Activated CD8-positive, alpha-beta T cell treated with anti-CD3 and anti-CD28 coated beads for 36 hours (primary cell): ENCODE data around the gene RNU1-2. TPM values are rescaled to one million over a fixed set of nuclear protein-coding genes. Genes with fewer than 3 reads are reported as not detected.
"Not testable (repeated sequence)": the region's sequence is repeated elsewhere in the genome, so short reads cannot be mapped to it uniquely, and the experiment has no call there.

Experiments
- ATAC-seq: fragments of 200-7000 bp; cut with Tn5 transposase; one replicate; pipeline ENCODE4 v1.10.0; 2021; ENCODE audit warnings: mild to moderate bottlenecking, moderate library complexity
- CTCF ChIA-PET: fragments of 350-600 bp; sonication (Branson Sonifier 250); formaldehyde crosslinking; loops from one replicate; lab custom pipeline; 2021; ENCODE audit warnings: antibody characterized with exemption; lab: Charles Lee
- POLR2A ChIA-PET: fragments of 350-600 bp; sonication (Branson Sonifier 250); formaldehyde crosslinking; loops from one replicate; lab custom pipeline; 2021; ENCODE audit warnings: antibody characterized with exemption; lab: Charles Lee
- DNase-seq: peaks from one replicate; pipeline ENCODE4 v3.0.0-alpha.2; 2020
- H3K27ac Mint-ChIP-seq: one replicate; pipeline ENCODE4 v1.8.0; 2021; ENCODE audit warnings: mild to moderate bottlenecking, mixed read lengths
- H3K27me3 Mint-ChIP-seq: one replicate; pipeline ENCODE4 v1.8.0; 2021; ENCODE audit warnings: mixed read lengths
- H3K36me3 Mint-ChIP-seq: one replicate; pipeline ENCODE4 v1.8.0; 2021; ENCODE audit warnings: low read depth, mixed read lengths
- H3K4me1 Mint-ChIP-seq: one replicate; pipeline ENCODE4 v1.8.0; 2021; ENCODE audit warnings: low read depth, mixed read lengths
- H3K4me3 Mint-ChIP-seq: one replicate; pipeline ENCODE4 v1.8.0; 2021; ENCODE audit warnings: mild to moderate bottlenecking, moderate library complexity, mixed read lengths
- H3K9me3 Mint-ChIP-seq: one replicate; pipeline ENCODE4 v1.8.0; 2021; ENCODE audit warnings: mixed read lengths
- intact Hi-C: fragments of 100-400 bp; cut with micrococcal nuclease; formaldehyde crosslinking; loops from one replicate; pipeline ENCODE4 v1.10.0; 2022
- total RNA-seq, 2 experiments: library from RNA; stranded (reverse); gene quantifications; one replicate each; pipeline ENCODE4 v1.2.3, GENCODE V29; 2021
- TF ChIP-seq, protein P1 (sequence below): fragments of 200-600 bp; IDR thresholded peaks from one replicate; pipeline ENCODE4 v1.8.0; 2022; ENCODE audit warnings: antibody characterized with exemption, mild to moderate bottlenecking

The RNU1-2 gene
- total RNA-seq, 2 experiments from 2014 or later = 820 to 1,043 TPM

DNA sequence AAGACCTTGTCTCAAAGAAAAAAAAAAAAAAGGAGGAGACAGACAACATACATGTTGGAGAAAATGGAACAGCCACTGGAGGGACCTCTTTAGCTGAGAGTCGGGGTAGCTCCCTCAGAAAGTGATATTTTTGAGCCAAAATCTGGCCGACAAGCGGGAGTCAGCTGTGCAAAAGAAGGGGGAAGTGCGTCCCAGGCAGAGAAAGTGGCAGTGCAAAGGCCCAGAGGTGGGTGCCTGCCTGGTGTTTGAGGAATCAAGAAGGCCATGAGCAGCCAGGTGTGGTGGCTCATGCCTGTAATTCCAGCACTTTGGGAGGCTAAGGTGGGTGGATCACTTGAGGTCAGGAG is 19.8 kb downstream of the RNU1-2 start:
- Mint-ChIP-seq H3K27me3 (no peaks in the 10 kb centered on the region), H3K4me3 (peak overlapping the region; percentile 87), H3K36me3 (no peaks in the 10 kb centered on the region), H3K9me3 (no peaks in the 10 kb centered on the region), H3K27ac (peak overlapping the region; percentile 73), H3K4me1 (peaks cover 22% of the 10 kb centered on the region)
- CTCF ChIA-PET = no interaction called here
- no peak for ATAC-seq
- TF ChIP-seq, protein P1, sequence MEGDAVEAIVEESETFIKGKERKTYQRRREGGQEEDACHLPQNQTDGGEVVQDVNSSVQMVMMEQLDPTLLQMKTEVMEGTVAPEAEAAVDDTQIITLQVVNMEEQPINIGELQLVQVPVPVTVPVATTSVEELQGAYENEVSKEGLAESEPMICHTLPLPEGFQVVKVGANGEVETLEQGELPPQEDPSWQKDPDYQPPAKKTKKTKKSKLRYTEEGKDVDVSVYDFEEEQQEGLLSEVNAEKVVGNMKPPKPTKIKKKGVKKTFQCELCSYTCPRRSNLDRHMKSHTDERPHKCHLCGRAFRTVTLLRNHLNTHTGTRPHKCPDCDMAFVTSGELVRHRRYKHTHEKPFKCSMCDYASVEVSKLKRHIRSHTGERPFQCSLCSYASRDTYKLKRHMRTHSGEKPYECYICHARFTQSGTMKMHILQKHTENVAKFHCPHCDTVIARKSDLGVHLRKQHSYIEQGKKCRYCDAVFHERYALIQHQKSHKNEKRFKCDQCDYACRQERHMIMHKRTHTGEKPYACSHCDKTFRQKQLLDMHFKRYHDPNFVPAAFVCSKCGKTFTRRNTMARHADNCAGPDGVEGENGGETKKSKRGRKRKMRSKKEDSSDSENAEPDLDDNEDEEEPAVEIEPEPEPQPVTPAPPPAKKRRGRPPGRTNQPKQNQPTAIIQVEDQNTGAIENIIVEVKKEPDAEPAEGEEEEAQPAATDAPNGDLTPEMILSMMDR = no peak
- POLR2A ChIA-PET = interaction anchor here (0.7 to 2.5 kb wide), 3 partner anchors 11 to 402 kb away, joined by 3 to 12 read pairs (median 3); partner anchors contain the start of gene RNU1-1
- no peak for DNase-seq
- intact Hi-C loops = no loop called here

DNA sequence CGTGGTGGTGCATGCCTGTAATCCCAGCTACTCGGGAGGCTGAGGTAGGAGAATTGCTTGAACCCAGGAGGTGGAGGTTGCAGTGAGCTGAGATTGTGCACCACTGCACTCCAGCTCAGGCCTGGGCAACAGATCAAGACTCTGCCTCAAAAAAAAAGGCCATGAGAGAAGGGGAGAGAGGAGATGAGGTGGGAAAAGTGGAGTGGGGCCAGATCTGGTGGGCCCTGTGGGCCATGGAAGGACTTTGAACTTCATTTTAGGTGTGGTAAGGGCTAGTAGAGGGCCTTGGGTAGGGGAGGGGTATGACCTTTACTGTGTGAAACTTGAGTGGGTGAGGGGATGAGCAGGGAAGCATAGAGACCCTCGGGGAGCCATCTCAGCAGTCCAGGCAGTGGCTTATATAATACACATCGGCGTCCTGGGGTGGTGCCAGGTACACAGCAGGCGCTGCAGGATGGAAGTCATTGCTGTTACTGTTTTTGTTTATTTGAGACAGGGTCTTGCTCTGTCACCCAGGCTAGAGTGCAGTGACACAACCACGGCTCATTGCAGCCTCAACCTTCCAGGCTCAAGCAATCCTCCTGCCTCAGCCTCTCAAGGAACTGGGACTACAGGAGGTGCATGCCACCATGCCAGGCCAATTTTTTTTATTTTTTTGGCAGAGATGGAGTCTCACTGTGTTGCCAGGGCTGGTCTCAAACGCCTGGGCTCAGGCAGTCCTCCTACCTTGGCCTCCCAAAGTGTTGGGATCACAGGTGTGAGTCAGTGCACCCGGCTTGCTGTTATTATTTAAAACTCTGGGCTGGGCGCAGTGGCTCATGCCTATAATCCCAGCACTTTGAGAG is 20.5 kb downstream of the RNU1-2 start:
- POLR2A ChIA-PET = interaction anchor here (0.7 to 2.5 kb wide), 2 partner anchors 11 to 402 kb away, joined by 3 to 12 read pairs; partner anchors contain the start of gene RNU1-1
- H3K4me1 Mint-ChIP-seq = peaks cover 25% of the 10 kb centered on the region
- DNase-seq, H3K27me3 Mint-ChIP-seq, H3K4me3 Mint-ChIP-seq, H3K36me3 Mint-ChIP-seq, H3K27ac Mint-ChIP-seq, intact Hi-C loops, H3K9me3 Mint-ChIP-seq, ATAC-seq, CTCF ChIA-PET: not testable (repeated sequence)

DNA sequence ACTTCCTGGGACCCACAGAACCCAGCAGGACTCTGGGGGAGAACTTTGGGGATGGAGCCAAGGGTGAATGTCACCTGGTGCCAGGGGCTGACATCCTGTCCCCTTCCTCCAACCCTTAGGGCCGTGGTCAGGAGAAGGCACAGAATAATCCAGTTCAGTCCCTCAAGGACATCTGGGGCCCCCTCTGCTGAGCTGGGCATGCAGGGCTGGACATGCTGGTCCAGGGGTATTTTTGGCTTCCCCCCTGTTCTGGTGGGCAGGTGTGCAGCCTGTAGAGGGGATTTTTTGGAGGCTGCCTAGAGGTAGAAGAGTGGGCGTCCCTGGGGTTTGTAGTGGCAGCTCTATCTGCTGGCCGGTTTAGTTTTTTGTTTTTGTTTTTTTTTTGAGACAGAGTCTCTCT is 22.6 kb downstream of the RNU1-2 start:
- intact Hi-C loops = no loop called here
- Mint-ChIP-seq H3K4me3 (no peak overlapping the region), H3K27me3 (no peaks in the 10 kb centered on the region), H3K27ac (no peak overlapping the region), H3K9me3 (no peaks in the 10 kb centered on the region), H3K36me3 (peaks cover 1% of the 10 kb centered on the region), H3K4me1 (peaks cover 32% of the 10 kb centered on the region)
- no peak for ATAC-seq
- POLR2A ChIA-PET = no interaction called here
- CTCF ChIA-PET = no interaction called here
- TF ChIP-seq, protein P1 = no peak
- DNase-seq = no peak

DNA sequence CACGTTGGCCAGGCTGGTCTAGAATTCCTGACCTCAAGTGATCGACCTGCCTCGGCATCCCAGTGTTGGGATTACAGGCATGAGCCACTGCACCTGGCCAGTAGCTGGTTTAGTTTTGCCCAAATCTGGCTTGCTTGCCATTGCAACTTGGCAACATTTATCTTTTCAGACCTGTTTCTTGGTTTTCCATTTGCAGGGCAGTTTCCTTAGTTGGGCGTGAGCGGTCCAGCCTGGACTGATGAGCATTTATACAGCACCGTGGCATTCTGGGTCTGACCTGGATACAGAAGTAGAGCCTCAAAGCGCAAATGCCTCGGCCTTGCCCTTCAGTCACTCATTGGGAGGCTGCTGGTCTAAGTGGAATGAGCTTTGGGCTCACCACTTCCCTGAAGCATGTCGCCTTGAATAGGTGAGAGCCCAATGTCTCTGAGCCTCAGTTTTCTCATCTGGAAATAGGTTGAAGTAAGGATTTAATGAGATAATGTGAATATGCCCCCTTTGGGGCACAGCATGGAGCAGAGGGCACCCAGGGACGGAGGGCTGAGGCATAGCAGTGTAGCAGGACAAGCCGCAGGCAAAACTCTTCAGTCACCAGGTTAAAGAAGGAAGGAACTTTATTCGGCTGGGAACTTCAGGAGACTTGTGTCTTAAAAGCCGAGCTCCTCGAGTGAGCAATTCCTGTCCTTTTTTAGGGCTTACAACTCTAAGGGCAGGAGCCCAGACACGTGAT is 23.3 kb downstream of the RNU1-2 start:
- DNase-seq, H3K36me3 Mint-ChIP-seq, H3K4me3 Mint-ChIP-seq, H3K9me3 Mint-ChIP-seq, ATAC-seq, CTCF ChIA-PET, H3K27ac Mint-ChIP-seq, H3K27me3 Mint-ChIP-seq, intact Hi-C loops: not testable (repeated sequence)
- POLR2A ChIA-PET = interaction anchor here (0.6 kb wide), 1 partner anchor 48 kb away, joined by 3 read pairs; no protein-coding TSS in a partner anchor
- H3K4me1 Mint-ChIP-seq = peaks cover 29% of the 10 kb centered on the region

DNA sequence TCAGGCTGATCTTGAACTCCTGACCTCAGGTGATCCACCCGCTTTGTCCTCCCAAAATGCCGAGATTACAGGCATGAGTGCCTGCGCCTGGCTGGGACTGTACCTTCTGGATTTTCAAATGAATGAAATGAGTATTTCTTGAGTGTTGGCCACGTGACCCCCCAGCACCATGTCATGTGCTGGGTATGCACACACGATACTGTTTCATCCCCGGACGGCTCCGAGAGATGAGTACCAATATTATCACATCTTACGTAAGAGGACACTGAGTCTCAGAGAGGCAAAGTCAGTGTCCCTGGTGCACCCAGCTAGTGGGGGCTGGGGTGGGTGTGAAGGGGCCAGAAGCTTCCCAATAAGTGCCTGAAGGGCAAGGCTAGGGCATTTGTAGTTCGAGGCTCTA is 25.2 kb downstream of the RNU1-2 start:
- peak overlapping the region; percentile 83 for H3K4me3 Mint-ChIP-seq
- ChIA-PET POLR2A (no interaction called here), CTCF (no interaction called here)
- peaks cover 1% of the 10 kb centered on the region for H3K36me3 Mint-ChIP-seq
- H3K27me3 Mint-ChIP-seq = no peaks in the 10 kb centered on the region
- no peak for DNase-seq
- H3K4me1 Mint-ChIP-seq = peaks cover 22% of the 10 kb centered on the region
- TF ChIP-seq, protein P1 = no peak
- H3K27ac Mint-ChIP-seq = no peak overlapping the region
- no peaks in the 10 kb centered on the region for H3K9me3 Mint-ChIP-seq
- no peak for ATAC-seq
- intact Hi-C loops = no loop called here
